H9 (cell line): ENCODE results near the gene ZFPM1. TPM values are rescaled to one million over a fixed set of nuclear protein-coding genes. Genes with fewer than 3 reads are reported as not detected.

ENCODE experiments used
- DNase-seq: peaks from one replicate; pipeline ENCODE4 v3.0.0-alpha.2; 2017
- H2AFZ ChIP-seq: one replicate; pipeline ENCODE4 v1.6.1; 2013; ENCODE audit warnings: mild to moderate bottlenecking, low read length, control low read depth, moderate library complexity
- H2AK5ac ChIP-seq: 2 replicates; pipeline ENCODE4 v1.6.1; 2013; ENCODE audit warnings: low read length, control low read depth, mixed read lengths; ENCODE audit not compliant: insufficient read length
- H2BK120ac ChIP-seq: one replicate; pipeline ENCODE4 v1.6.1; 2013; ENCODE audit warnings: low read depth, mild to moderate bottlenecking, low read length, control low read depth, inconsistent platforms; ENCODE audit not compliant: poor library complexity, severe bottlenecking
- H2BK12ac ChIP-seq: 2 replicates; pipeline ENCODE4 v1.6.1; 2013; ENCODE audit warnings: low read length, control low read depth, mixed read lengths, low read depth; ENCODE audit not compliant: insufficient read length
- H2BK15ac ChIP-seq: 2 replicates; pipeline ENCODE4 v1.6.1; 2013; ENCODE audit warnings: low read depth, low read length, control low read depth
- H2BK20ac ChIP-seq: one replicate; pipeline ENCODE4 v1.6.1; 2013; ENCODE audit warnings: low read depth, mild to moderate bottlenecking, low read length, control low read depth, inconsistent platforms; ENCODE audit not compliant: poor library complexity, severe bottlenecking
- H2BK5ac ChIP-seq: 2 replicates; pipeline ENCODE4 v1.6.1; 2013; ENCODE audit warnings: low read length, control low read depth, mixed read lengths; ENCODE audit not compliant: insufficient read length
- H3K14ac ChIP-seq: 2 replicates; pipeline ENCODE4 v1.6.1; 2013; ENCODE audit warnings: low read length, control low read depth; ENCODE audit not compliant: insufficient read depth
- H3K18ac ChIP-seq: 2 replicates; pipeline ENCODE4 v1.6.1; 2013; ENCODE audit warnings: low read depth, mild to moderate bottlenecking, mixed read lengths, low read length, control low read depth; ENCODE audit not compliant: insufficient read length
- H3K23ac ChIP-seq: 2 replicates; pipeline ENCODE4 v1.6.1; 2013; ENCODE audit warnings: low read length, control low read depth, mixed read lengths, low read depth; ENCODE audit not compliant: insufficient read length
- H3K23me2 ChIP-seq: 2 replicates; pipeline ENCODE4 v1.6.1; 2013; ENCODE audit warnings: low read depth, mild to moderate bottlenecking, mixed read lengths, low read length, control low read depth; ENCODE audit not compliant: insufficient read length, poor library complexity, severe bottlenecking
- H3K27ac ChIP-seq: 2 replicates; pipeline ENCODE4 v1.5.1; 2013; ENCODE audit warnings: low read length, control low read depth, mixed read lengths, low read depth; ENCODE audit not compliant: insufficient read length
- H3K27me3 ChIP-seq: 2 replicates; pipeline ENCODE4 v1.6.1; 2013; ENCODE audit warnings: low read length, control low read depth, inconsistent platforms; ENCODE audit not compliant: insufficient read depth
- H3K4ac ChIP-seq: 2 replicates; pipeline ENCODE4 v1.6.1; 2013; ENCODE audit warnings: low read depth, mild to moderate bottlenecking, control low read depth, inconsistent platforms, low read length, moderate library complexity
- H3K4me1 ChIP-seq: 2 replicates; pipeline ENCODE4 v1.6.1; 2013; ENCODE audit warnings: low read length, control low read depth, inconsistent platforms; ENCODE audit not compliant: insufficient read depth
- H3K4me2 ChIP-seq: 2 replicates; pipeline ENCODE4 v1.6.1; 2013; ENCODE audit warnings: low read length, control low read depth, mixed read lengths; ENCODE audit not compliant: insufficient read length, insufficient read depth
- H3K56ac ChIP-seq: 2 replicates; pipeline ENCODE4 v1.6.1; 2013; ENCODE audit warnings: low read depth, mild to moderate bottlenecking, mixed read lengths, low read length, control low read depth; ENCODE audit not compliant: insufficient read length
- H3K79me1 ChIP-seq: 2 replicates; pipeline ENCODE4 v1.6.1; 2013; ENCODE audit warnings: low read depth, mild to moderate bottlenecking, moderate library complexity, low read length, control low read depth, inconsistent platforms; ENCODE audit not compliant: insufficient read depth, poor library complexity, severe bottlenecking
- H3K79me2 ChIP-seq: 2 replicates; pipeline ENCODE4 v1.6.1; 2013; ENCODE audit warnings: low read length, control low read depth, inconsistent platforms; ENCODE audit not compliant: insufficient read depth
- H3K9ac ChIP-seq: 2 replicates; pipeline ENCODE4 v1.6.1; 2013; ENCODE audit warnings: low read length, control low read depth, mixed read lengths; ENCODE audit not compliant: insufficient read length; ENCODE audit errors: extremely low read depth
- H3K9me3 ChIP-seq: one replicate; pipeline ENCODE4 v1.6.1; 2013; ENCODE audit warnings: low read depth, low read length, inconsistent platforms; ENCODE audit not compliant: control insufficient read depth
- H3T11ph ChIP-seq: one replicate; pipeline ENCODE4 v1.6.1; 2013; ENCODE audit warnings: mild to moderate bottlenecking, low read length, control low read depth, inconsistent platforms
- H4K20me1 ChIP-seq: one replicate; pipeline ENCODE4 v1.6.1; 2013; ENCODE audit not compliant: control insufficient read depth, insufficient read length, insufficient read depth
- H4K5ac ChIP-seq: 2 replicates; pipeline ENCODE4 v1.6.1; 2013; ENCODE audit warnings: low read depth, mild to moderate bottlenecking, mixed read lengths, low read length, control low read depth; ENCODE audit not compliant: insufficient read length
- H4K8ac ChIP-seq: replicated peaks from 2 replicates; pipeline ENCODE4 v1.6.1; 2013; ENCODE audit warnings: low read length, control low read depth, mixed read lengths, low read depth; ENCODE audit not compliant: insufficient read length
- H4K91ac ChIP-seq: 2 replicates; pipeline ENCODE4 v1.6.1; 2013; ENCODE audit warnings: low read depth, mild to moderate bottlenecking, moderate library complexity, mixed read lengths, low read length, control low read depth; ENCODE audit not compliant: insufficient read length
- H3K27ac Mint-ChIP-seq, 3 experiments: 2 replicates in 2 of 3; 3 replicates in 1 of 3; pipeline ENCODE4 v1.8.0; 2020 to 2021; ENCODE audit warnings: mixed read lengths in 3 of 3, mild to moderate bottlenecking in 1 of 3, moderate library complexity in 1 of 3
- H3K27me3 Mint-ChIP-seq: 2 replicates; pipeline ENCODE4 v1.8.0; 2021; ENCODE audit warnings: low read depth, mild to moderate bottlenecking, moderate library complexity, mixed read lengths
- H3K36me3 Mint-ChIP-seq, 3 experiments: 2 replicates in 2 of 3; 3 replicates in 1 of 3; pipeline ENCODE4 v1.8.0; 2020 to 2021; ENCODE audit warnings: low read depth in 3 of 3, mixed read lengths in 3 of 3; ENCODE audit not compliant: insufficient read depth in 1 of 3
- H3K4me1 Mint-ChIP-seq, 2 experiments: 2 replicates each; pipeline ENCODE4 v1.8.0; 2020; ENCODE audit warnings: mixed read lengths in 2 of 2
- H3K4me3 Mint-ChIP-seq, 2 experiments: 2 replicates in 1 of 2; 3 replicates in 1 of 2; pipeline ENCODE4 v1.8.0; 2020 to 2021; ENCODE audit warnings: mild to moderate bottlenecking in 2 of 2, mixed read lengths in 2 of 2, moderate library complexity in 1 of 2
- H3K9me3 Mint-ChIP-seq, 2 experiments: 2 replicates in 1 of 2; 3 replicates in 1 of 2; pipeline ENCODE4 v1.8.0; 2020; ENCODE audit warnings: mild to moderate bottlenecking in 2 of 2, mixed read lengths in 2 of 2, moderate library complexity in 1 of 2
- WGBS: extraction: QIAGEN DNeasy Blood & Tissue Kit; methylation state at CpG from one replicate; pipeline ENCODE4 v1.1.7; 2013; ENCODE audit warnings: missing lambda C conversion rate, low lambda C conversion rate, mixed read lengths; ENCODE audit not compliant: insufficient read length; ENCODE audit errors: extremely low coverage; 5-methylcytosine and 5-hydroxymethylcytosine counted together
- total RNA-seq: library from RNA; stranded (reverse); gene quantifications from 2 replicates; pipeline ENCODE4 v1.2.1, GENCODE V29; 2021
- TF ChIP-seq, protein P1 (sequence below): fragments of 200-600 bp; sonication (generic); conservative IDR thresholded peaks from 3 replicates; pipeline ENCODE4 v1.8.0; 2021; ENCODE audit warnings: antibody characterized with exemption, mild to moderate bottlenecking

Gene ZFPM1
- total RNA-seq, 1 experiment from 2014 or later = 3.6 TPM

GRCh38 chr16:88434353-88434690, 18.8 kb upstream of the ZFPM1 start:
- Mint-ChIP-seq H3K27me3 (peaks cover 2% of the 10 kb centered on the region), H3K36me3 (no peaks in the 10 kb centered on the region), H3K27ac (no peak overlapping the region; a peak in 1 of 7 replicates), H3K4me1 (no peaks in the 10 kb centered on the region), H3K9me3 (no peaks in the 10 kb centered on the region), H3K4me3 (no peak overlapping the region)
- Histone ChIP-seq H4K8ac (no peak overlapping the region), H3K23me2 (peaks cover 2% of the 10 kb centered on the region), H3K4me1 (no peaks in the 10 kb centered on the region), H2AK5ac (no peak overlapping the region), H2BK20ac (no peak overlapping the region), H3K18ac (no peak overlapping the region), H3K9ac (no peak overlapping the region), H4K5ac (no peak overlapping the region), H2BK120ac (no peak overlapping the region), H3K56ac (no peak overlapping the region), H3K79me1 (no peaks in the 10 kb centered on the region), H4K91ac (no peak overlapping the region), H2BK15ac (no peak overlapping the region), H3K23ac (no peak overlapping the region), H3K14ac (no peak overlapping the region), H2BK12ac (no peak overlapping the region), H3K9me3 (no peaks in the 10 kb centered on the region), H2AFZ (no peak overlapping the region), H2BK5ac (no peak overlapping the region), H3K4me2 (no peak overlapping the region), H3K79me2 (no peaks in the 10 kb centered on the region), H3K4ac (no peak overlapping the region), H4K20me1 (no peaks in the 10 kb centered on the region), H3K27ac (no peak overlapping the region), H3T11ph (no peak overlapping the region), H3K27me3 (no peaks in the 10 kb centered on the region)
- TF ChIP-seq, protein P1, sequence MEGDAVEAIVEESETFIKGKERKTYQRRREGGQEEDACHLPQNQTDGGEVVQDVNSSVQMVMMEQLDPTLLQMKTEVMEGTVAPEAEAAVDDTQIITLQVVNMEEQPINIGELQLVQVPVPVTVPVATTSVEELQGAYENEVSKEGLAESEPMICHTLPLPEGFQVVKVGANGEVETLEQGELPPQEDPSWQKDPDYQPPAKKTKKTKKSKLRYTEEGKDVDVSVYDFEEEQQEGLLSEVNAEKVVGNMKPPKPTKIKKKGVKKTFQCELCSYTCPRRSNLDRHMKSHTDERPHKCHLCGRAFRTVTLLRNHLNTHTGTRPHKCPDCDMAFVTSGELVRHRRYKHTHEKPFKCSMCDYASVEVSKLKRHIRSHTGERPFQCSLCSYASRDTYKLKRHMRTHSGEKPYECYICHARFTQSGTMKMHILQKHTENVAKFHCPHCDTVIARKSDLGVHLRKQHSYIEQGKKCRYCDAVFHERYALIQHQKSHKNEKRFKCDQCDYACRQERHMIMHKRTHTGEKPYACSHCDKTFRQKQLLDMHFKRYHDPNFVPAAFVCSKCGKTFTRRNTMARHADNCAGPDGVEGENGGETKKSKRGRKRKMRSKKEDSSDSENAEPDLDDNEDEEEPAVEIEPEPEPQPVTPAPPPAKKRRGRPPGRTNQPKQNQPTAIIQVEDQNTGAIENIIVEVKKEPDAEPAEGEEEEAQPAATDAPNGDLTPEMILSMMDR = no peak
- no peak for DNase-seq
- no CpG with 5 or more reads among the region's 10 CpGs for whole genome bisulfite sequencing
